Measurements from ENCODE around the gene EI24. TPM values are rescaled to one million over a fixed set of nuclear protein-coding genes. Genes with fewer than 3 reads are reported as not detected.

The EI24 gene
- total and polyA plus RNA-seq, 2 donors (not counting 1 experiment from before 2014, with no cell fraction given) = 12.9 to 21.9 TPM

- Histone ChIP-seq H3K36me3 (replicated peaks in 1 of 2; ENCODE audit: control extremely low read depth in 1 of 2, control insufficient read depth in 1 of 2, extremely low read depth in 1 of 2, insufficient read depth in 2 of 2, low read length in 1 of 2) (peaks cover 1 to 75% of the 10 kb centered on the region in 2 experiments), H3K9ac (ENCODE audit: low read length) (no peak overlapping the region), H4K20me1 (ENCODE audit: control insufficient read depth, insufficient read depth, low read length, poor library complexity, severe bottlenecking) (no peaks in the 10 kb centered on the region), H3K79me2 (ENCODE audit: control insufficient read depth, insufficient read depth, low read length) (no peaks in the 10 kb centered on the region), H3K9me3 (ENCODE audit: control extremely low read depth in 1 of 3, control insufficient read depth in 2 of 3, insufficient read depth in 1 of 3, low read length in 2 of 3) (no peaks in the 10 kb centered on the region), H3K4me3 (ENCODE audit: control extremely low read depth in 1 of 5, extremely low read depth in 1 of 5, insufficient read depth in 1 of 5, low read depth in 2 of 5, low read length in 4 of 5) (no peak overlapping the region), H3K27me3 (replicated peaks in 1 of 4; ENCODE audit: control extremely low read depth in 1 of 4, control insufficient read depth in 3 of 4, insufficient read depth in 4 of 4, low read length in 3 of 4) (no peaks in the 10 kb centered on the region), H3K27ac (ENCODE audit: low read length in 2 of 2) (no peak overlapping the region), H3K4me2 (replicated peaks; ENCODE audit: low read depth, low read length, poor library complexity, severe bottlenecking) (no peak overlapping the region), H3K4me1 (ENCODE audit: control insufficient read depth in 2 of 2, insufficient read depth in 2 of 2, low read length in 2 of 2) (no peaks in the 10 kb centered on the region), H2AFZ (ENCODE audit: insufficient read depth, low read depth, low read length, poor library complexity, severe bottlenecking) (no peak overlapping the region)
- H3K4me1 Mint-ChIP-seq = no peaks in the 10 kb centered on the region
- no peak overlapping the region for H3K4me3 Mint-ChIP-seq
- ATAC-seq (ENCODE audit: low read depth) (no peak), DNase-seq (no peak)
- H3K27me3 Mint-ChIP-seq = no peaks in the 10 kb centered on the region
- H3K27ac Mint-ChIP-seq = no peak overlapping the region
- ChIA-PET CTCF (no interaction called here), POLR2A (no interaction called here)
- intact Hi-C loops (cut with micrococcal nuclease) = no loop called here
- no peak for TF ChIP-seq CTCF (IDR thresholded peaks at IDR 0.05)
- no peak for TF ChIP-seq EZH2 (IDR thresholded peaks at IDR 0.05; ENCODE audit: borderline replicate concordance, insufficient read depth, low read depth, low read length, poor library complexity, severe bottlenecking)
- no peaks in the 10 kb centered on the region for H3K9me3 Mint-ChIP-seq (ENCODE audit: insufficient read depth)
- WGBS (ENCODE audit: insufficient coverage) = no CpG with 5 or more reads among the region's 4 CpGs
Measured at GRCh38 chr11:125618383-125618782, 49.1 kb downstream of the EI24 start.

- Histone ChIP-seq H2AFZ (ENCODE audit: insufficient read depth, low read depth, low read length, poor library complexity, severe bottlenecking) (no peak overlapping the region), H3K27me3 (replicated peaks in 1 of 4; ENCODE audit: control extremely low read depth in 1 of 4, control insufficient read depth in 3 of 4, insufficient read depth in 4 of 4, low read length in 3 of 4) (no peaks in the 10 kb centered on the region), H3K79me2 (ENCODE audit: control insufficient read depth, insufficient read depth, low read length) (no peaks in the 10 kb centered on the region), H3K9ac (ENCODE audit: low read length) (no peak overlapping the region), H3K4me1 (ENCODE audit: control insufficient read depth in 2 of 2, insufficient read depth in 2 of 2, low read length in 2 of 2) (peaks cover 11 to 18% of the 10 kb centered on the region in 2 donors), H3K4me2 (replicated peaks; ENCODE audit: low read depth, low read length, poor library complexity, severe bottlenecking) (no peak overlapping the region), H3K27ac (ENCODE audit: low read length in 2 of 2) (no peak overlapping the region), H3K4me3 (ENCODE audit: control extremely low read depth in 1 of 5, extremely low read depth in 1 of 5, insufficient read depth in 1 of 5, low read depth in 2 of 5, low read length in 4 of 5) (no peak overlapping the region), H4K20me1 (ENCODE audit: control insufficient read depth, insufficient read depth, low read length, poor library complexity, severe bottlenecking) (no peaks in the 10 kb centered on the region), H3K9me3 (ENCODE audit: control extremely low read depth in 1 of 3, control insufficient read depth in 2 of 3, insufficient read depth in 1 of 3, low read length in 2 of 3) (no peaks in the 10 kb centered on the region), H3K36me3 (replicated peaks in 1 of 2; ENCODE audit: control extremely low read depth in 1 of 2, control insufficient read depth in 1 of 2, extremely low read depth in 1 of 2, insufficient read depth in 2 of 2, low read length in 1 of 2) (peaks cover 1 to 44% of the 10 kb centered on the region in 2 experiments)
- whole genome bisulfite sequencing (ENCODE audit: insufficient coverage) = no CpG with 5 or more reads among the region's 2 CpGs
- CTCF ChIA-PET = interaction anchor here (1.0 kb wide), 1 partner anchor 253 kb away, joined by 4 read pairs; no protein-coding TSS in a partner anchor
- Mint-ChIP-seq H3K4me1 (peaks cover 14% of the 10 kb centered on the region), H3K9me3 (ENCODE audit: insufficient read depth) (no peaks in the 10 kb centered on the region), H3K27ac (no peak overlapping the region), H3K27me3 (no peaks in the 10 kb centered on the region), H3K4me3 (no peak overlapping the region)
- no peak for DNase-seq
- TF ChIP-seq EZH2 (IDR thresholded peaks at IDR 0.05; ENCODE audit: borderline replicate concordance, insufficient read depth, low read depth, low read length, poor library complexity, severe bottlenecking) = no peak
- ATAC-seq (ENCODE audit: low read depth) = no peak
- intact Hi-C loops (cut with micrococcal nuclease) = no loop called here
- POLR2A ChIA-PET = no interaction called here
Measured at GRCh38 chr11:125621995-125622394, 52.7 kb downstream of the EI24 start.
